ENCODE results near the gene STPG3. TPM values are rescaled to one million over a fixed set of nuclear protein-coding genes. Genes with fewer than 3 reads are reported as not detected.

STPG3 gene
- total RNA-seq, 4 donors from 2014 or later: not detected

DNA sequence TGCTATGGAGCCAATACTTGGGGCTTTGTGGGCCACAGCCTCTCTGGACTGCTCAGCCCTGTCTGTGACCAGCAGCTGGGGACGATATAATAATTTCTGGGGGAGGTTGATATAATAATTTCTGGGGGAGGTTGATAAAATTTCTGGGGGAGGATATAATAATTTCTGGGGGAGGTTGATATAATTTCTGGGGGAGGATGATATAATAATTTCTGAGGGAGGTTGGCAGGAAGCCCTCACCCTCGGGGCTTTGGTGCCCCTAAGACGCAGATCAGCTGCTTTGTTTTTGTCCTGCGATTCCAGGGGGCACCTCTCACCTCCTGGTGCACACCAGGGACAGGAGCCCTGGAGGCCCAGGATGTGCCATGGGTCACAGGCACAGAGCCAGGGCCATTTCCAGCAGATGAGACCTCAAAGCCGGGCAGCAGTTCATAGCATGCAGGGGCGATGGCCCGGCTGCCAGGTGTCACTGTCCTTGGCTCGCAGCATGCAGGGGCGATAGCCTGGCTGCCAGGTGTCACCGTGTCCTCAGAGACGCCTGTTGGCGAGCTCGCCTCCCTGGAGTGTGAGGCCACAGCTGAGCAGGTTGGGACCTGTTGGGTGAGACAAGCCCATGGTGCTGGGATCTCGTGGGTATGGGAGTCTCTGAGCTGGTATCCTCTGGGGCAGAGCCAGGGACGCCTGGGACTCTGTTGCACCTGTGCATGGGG, 22.7 kb downstream of the STPG3 start:
- H3K4me3 ChIP-seq: no peak overlapping the region
- ATAC-seq: no peak
- H3K36me3 ChIP-seq: peaks cover 0 to 51% of the 10 kb centered on the region in 2 donors
- H3K27me3 ChIP-seq: peaks cover 50% of the 10 kb centered on the region
- peaks cover 0 to 41% (median 22%) of the 10 kb centered on the region in 3 donors for H3K4me1 ChIP-seq
- no peaks in the 10 kb centered on the region for H3K9me3 ChIP-seq
- TF ChIP-seq, protein P1, sequence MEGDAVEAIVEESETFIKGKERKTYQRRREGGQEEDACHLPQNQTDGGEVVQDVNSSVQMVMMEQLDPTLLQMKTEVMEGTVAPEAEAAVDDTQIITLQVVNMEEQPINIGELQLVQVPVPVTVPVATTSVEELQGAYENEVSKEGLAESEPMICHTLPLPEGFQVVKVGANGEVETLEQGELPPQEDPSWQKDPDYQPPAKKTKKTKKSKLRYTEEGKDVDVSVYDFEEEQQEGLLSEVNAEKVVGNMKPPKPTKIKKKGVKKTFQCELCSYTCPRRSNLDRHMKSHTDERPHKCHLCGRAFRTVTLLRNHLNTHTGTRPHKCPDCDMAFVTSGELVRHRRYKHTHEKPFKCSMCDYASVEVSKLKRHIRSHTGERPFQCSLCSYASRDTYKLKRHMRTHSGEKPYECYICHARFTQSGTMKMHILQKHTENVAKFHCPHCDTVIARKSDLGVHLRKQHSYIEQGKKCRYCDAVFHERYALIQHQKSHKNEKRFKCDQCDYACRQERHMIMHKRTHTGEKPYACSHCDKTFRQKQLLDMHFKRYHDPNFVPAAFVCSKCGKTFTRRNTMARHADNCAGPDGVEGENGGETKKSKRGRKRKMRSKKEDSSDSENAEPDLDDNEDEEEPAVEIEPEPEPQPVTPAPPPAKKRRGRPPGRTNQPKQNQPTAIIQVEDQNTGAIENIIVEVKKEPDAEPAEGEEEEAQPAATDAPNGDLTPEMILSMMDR (IDR thresholded peaks at IDR 0.05): no peak
- TF ChIP-seq POLR2A (IDR thresholded peaks at IDR 0.05) (no peak), POLR2AphosphoS5 (IDR thresholded peaks at IDR 0.05) (no peak), EP300 (IDR thresholded peaks at IDR 0.05) (no peak)
- H3K27ac ChIP-seq: no peak overlapping the region
- 63% methylated on average over 4 of the region's 15 CpGs; no CpG with 5 or more reads in 1 of the 2 donors for WGBS, 2 donors (ENCODE audit: low coverage in 1 of 2)

DNA sequence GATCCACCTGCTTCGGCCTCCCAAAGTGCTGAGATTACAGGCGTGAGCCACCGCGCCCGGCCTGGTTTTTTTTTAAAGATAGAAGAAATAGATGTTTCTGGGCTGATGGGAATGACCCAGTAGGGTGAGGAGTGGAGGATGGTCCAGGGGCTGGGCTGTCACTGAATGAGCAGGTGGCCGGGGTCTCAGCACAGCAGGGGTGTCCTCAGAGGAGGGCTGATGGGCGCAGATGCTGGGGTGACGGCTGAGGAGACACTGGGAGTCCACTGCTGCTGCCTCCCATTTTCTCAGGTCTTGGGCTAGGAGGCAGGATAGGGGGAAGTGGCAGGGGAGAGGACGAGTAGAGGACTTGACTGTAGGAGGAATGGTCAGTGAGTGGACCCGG, 24.1 kb downstream of the STPG3 start:
- Histone ChIP-seq H3K4me3 (no peak overlapping the region), H3K9me3 (no peaks in the 10 kb centered on the region), H3K27ac (no peak overlapping the region), H3K4me1 (peaks cover 0 to 28% (median 13%) of the 10 kb centered on the region in 3 donors), H3K36me3 (peaks cover 0 to 51% of the 10 kb centered on the region in 2 donors), H3K27me3 (peaks cover 65% of the 10 kb centered on the region)
- WGBS, 2 donors (ENCODE audit: low coverage in 1 of 2): 50 to 82% methylated on average over 2 to 6 of the region's 10 CpGs
- TF ChIP-seq, protein P1 (IDR thresholded peaks at IDR 0.05): no peak
- TF ChIP-seq POLR2A (IDR thresholded peaks at IDR 0.05) (no peak), POLR2AphosphoS5 (IDR thresholded peaks at IDR 0.05) (no peak), EP300 (IDR thresholded peaks at IDR 0.05) (no peak)
- no peak for ATAC-seq

DNA sequence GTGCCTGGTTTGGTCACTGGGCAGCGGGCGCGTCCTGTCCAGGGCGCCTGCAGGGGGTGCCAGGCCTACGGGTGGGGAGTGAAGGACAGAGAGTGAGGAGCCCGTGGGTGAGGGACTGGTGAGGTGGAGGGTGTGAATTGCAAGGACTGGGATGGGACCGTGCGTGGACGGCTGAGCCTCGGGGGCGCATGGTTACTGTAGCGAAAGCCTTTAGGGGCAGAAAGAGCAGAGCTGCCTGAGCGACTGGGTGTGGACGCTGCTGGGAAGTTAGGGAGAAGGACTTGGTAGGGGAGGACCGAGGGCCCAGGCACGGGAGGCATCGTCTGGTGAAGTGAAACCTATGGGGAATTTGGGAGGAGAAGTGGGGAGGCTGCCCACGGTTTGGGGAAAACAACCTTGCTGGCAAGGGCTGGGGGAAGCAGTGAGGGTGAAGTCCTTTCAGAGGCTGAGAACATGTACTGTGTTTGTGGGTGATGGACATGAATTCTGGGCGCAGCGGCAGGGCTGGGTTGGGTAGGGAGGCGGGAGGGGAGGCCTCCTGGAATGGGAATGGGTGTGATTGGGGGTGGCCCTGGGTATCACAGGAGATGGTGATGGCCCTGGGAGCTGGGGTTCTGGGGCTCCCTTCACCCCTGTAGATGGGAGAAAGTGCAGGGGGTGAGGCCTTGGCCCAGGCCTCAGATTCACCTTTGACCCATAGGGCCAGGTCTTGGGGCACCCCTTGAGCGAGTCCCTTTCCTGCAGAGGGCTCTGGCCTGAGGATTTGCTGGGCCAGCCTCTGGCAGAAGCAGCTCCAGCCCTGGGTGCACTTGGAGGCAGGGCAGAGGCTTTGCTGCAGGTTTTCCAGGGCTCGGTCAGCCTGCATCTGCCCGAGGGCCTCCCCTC, 24.7 kb downstream of the STPG3 start:
- no peak for ATAC-seq
- WGBS, 2 donors (ENCODE audit: low coverage in 1 of 2): 76 to 83% methylated on average over 16 to 21 of the region's 24 CpGs
- peaks cover 0 to 47% of the 10 kb centered on the region in 2 donors for H3K36me3 ChIP-seq
- no peaks in the 10 kb centered on the region for H3K9me3 ChIP-seq
- peaks cover 0 to 34% (median 13%) of the 10 kb centered on the region in 3 donors for H3K4me1 ChIP-seq
- H3K27me3 ChIP-seq: peaks cover 71% of the 10 kb centered on the region
- H3K27ac ChIP-seq: peak overlapping the region in 2 of 4 donors; percentile 85
- TF ChIP-seq, protein P1 (IDR thresholded peaks at IDR 0.05): no peak
- TF ChIP-seq POLR2A (IDR thresholded peaks at IDR 0.05): no peak
- no peak for TF ChIP-seq POLR2AphosphoS5 (IDR thresholded peaks at IDR 0.05)
- TF ChIP-seq EP300 (IDR thresholded peaks at IDR 0.05): no peak
- no peak overlapping the region for H3K4me3 ChIP-seq

DNA sequence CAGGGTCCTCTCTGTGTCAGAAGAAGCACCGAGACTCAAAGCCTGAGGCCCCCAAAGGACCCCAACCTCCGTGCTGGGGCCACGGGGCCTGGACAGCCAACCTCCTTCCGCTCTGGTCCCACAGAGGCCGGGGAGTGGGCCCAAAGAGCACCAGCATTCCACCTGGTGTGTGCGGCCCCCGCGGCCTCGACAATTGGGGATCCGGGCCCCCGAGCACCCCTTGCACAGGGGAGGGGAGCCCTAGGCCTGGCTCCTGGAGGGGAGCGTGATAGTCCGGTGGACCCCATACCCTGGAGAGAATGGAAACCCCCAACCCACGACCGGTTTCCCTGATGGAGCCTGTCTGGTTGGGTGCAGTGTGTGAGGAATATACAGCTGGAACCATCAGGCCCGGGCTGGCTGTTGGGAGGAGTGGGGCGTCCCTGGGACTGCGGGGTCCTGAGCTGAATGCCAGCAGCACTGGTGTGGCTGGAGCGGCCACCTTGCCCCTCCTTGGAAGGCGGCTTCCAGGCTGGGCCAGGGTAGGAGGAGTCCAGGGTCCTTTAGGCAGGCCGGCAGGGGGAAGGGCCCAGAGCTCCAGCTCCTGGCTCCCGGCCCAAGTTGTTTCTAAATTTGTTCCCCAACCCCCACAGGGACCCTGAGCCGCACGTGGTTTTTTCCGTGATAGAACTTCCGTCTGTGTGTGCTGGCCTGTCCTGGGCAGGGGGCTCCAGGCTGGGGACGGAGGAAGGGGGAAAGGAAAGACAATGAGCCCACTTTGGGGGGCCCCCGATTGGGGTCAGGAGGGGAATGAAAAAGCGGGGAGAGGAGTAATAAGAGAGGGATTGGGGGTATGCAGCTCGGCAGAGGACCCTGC, 25.6 kb downstream of the STPG3 start:
- ATAC-seq: peak; percentile 54
- Histone ChIP-seq H3K9me3 (no peaks in the 10 kb centered on the region), H3K27ac (peak overlapping the region in 3 of 4 donors; percentile 78 to 85 (median 85)), H3K4me1 (peaks cover 0 to 42% (median 13%) of the 10 kb centered on the region in 3 donors), H3K27me3 (peaks cover 80% of the 10 kb centered on the region), H3K36me3 (peaks cover 0 to 42% of the 10 kb centered on the region in 2 donors), H3K4me3 (peak overlapping the region in 1 of 2 donors; percentile 53)
- 0% methylated on average over 3 of the region's 30 CpGs; no CpG with 5 or more reads in 1 of the 2 donors for WGBS, 2 donors (ENCODE audit: low coverage in 1 of 2)
- TF ChIP-seq, protein P1 (IDR thresholded peaks at IDR 0.05): no peak
- no peak for TF ChIP-seq EP300 (IDR thresholded peaks at IDR 0.05)
- no peak for TF ChIP-seq POLR2A (IDR thresholded peaks at IDR 0.05)
- no peak for TF ChIP-seq POLR2AphosphoS5 (IDR thresholded peaks at IDR 0.05)
